Motor neuron (in vitro differentiated cells): ENCODE data around the gene ANXA7. TPM values are rescaled to one million over a fixed set of nuclear protein-coding genes. Genes with fewer than 3 reads are reported as not detected.

Source experiments
- ATAC-seq, 8 experiments: fragments of 200-7000 bp; cut with Tn5 transposase; replicated peaks in 6 of 8; 2 replicates each; pipeline ENCODE4 v1.8.0; 2021; ENCODE audit warnings: mild to moderate bottlenecking in 8 of 8, moderate library complexity in 8 of 8
- H3K27ac ChIP-seq, 2 donors: fragments of 250-450 bp; sonication (Bioruptor Pico); 2 replicates each; pipeline ENCODE4 v1.9.0; 2021; ENCODE audit warnings: antibody characterized with exemption in 2 of 2, mild to moderate bottlenecking in 2 of 2, moderate library complexity in 1 of 2
- H3K4me1 ChIP-seq, 2 donors: fragments of 250-450 bp; sonication (Bioruptor Pico); replicated peaks in 1 of 2; 2 replicates each; pipeline ENCODE4 v1.6.1; 2021; ENCODE audit warnings: antibody characterized with exemption in 2 of 2, mild to moderate bottlenecking in 2 of 2, moderate library complexity in 1 of 2
- H3K4me3 ChIP-seq, 5 donors: fragments of 250-450 bp; sonication (Bioruptor Pico); 2 replicates each; pipeline ENCODE4 v1.9.0; 2021; ENCODE audit warnings: antibody characterized with exemption in 5 of 5, mild to moderate bottlenecking in 5 of 5, moderate library complexity in 4 of 5
- WGBS, 10 experiments: fragments of 450-650 bp; shearing (Covaris generic); methylation state at CpG; one replicate each; pipeline ENCODE4 v1.0.0; 2022; 5-methylcytosine and 5-hydroxymethylcytosine counted together
- in situ Hi-C, 9 experiments: fragments of 400-800 bp; cut with MboI; loops; one replicate each; pipeline ENCODE4 v1.15.0; 2021; ENCODE audit warnings: low sequenced_read_pairs in 9 of 9, low pct_unique_long_range_greater_than_20kb in 2 of 9; ENCODE audit not compliant: unreplicated experiment in 9 of 9
- total RNA-seq, 8 experiments: library from RNA; unstranded; fragments of 300-600 nt; gene quantifications; 2 replicates each; pipeline versions ENCODE4 v1.2.3 to v1.2.4, GENCODE V29; 2022

The ANXA7 gene
- total RNA-seq, 8 experiments from 2014 or later = 18.2 to 163 (median 36.9) TPM

DNA sequence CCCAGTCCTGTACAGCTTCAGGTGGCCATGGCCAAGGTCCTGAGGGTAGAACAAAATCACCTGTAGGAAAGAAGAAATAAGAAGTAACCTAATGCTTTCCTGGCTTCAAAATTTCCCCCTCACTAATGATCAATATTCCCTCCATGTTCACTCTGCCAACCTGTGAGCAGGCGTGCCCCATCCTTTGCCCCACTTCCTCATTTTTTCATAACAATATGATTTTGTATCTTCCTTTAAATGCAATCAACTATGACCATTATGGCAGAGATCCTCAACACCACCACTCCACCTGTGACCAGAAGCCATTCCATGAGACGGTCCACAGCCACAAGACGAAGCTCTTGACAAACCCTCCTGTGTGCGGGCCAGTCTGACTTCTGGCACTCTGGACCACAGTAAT lies 12.5 kb upstream of the ANXA7 start:
- H3K27ac ChIP-seq = no peak overlapping the region
- H3K4me3 ChIP-seq = no peak overlapping the region
- H3K4me1 ChIP-seq = no peaks in the 10 kb centered on the region
- 95 to 100% (median 100%) methylated on average over 1 to 4 of the region's 4 CpGs; no CpG with 5 or more reads in 4 of the 10 experiments for WGBS, 10 experiments
- in situ Hi-C loops = no loop called here
- no peak for ATAC-seq

DNA sequence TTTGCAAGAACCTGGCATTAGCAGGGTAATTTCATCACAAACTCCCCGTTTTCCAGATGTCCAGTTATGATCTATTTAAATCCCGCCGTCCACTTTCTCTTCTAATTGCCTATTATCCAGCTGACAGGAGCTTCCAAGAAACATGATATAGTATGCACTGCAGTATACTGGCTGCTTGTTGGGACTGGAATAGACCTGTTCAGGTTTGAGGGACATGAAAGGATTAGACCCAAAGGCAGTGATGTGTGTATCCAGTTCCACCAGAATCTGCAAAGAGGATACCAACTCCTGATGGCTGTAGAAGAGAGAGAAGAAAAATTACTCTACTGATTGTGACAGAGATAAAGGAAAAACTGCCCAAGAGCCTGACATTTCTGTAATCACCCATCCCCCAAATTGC lies 10.6 kb upstream of the ANXA7 start:
- in situ Hi-C loops = no loop called here
- Histone ChIP-seq H3K4me1 (no peaks in the 10 kb centered on the region), H3K27ac (no peak overlapping the region), H3K4me3 (no peak overlapping the region)
- WGBS, 10 experiments = 80 to 100% (median 90%) methylated on average over 1 to 3 of the region's 3 CpGs; no CpG with 5 or more reads in 1 of the 10 experiments
- ATAC-seq = no peak

DNA sequence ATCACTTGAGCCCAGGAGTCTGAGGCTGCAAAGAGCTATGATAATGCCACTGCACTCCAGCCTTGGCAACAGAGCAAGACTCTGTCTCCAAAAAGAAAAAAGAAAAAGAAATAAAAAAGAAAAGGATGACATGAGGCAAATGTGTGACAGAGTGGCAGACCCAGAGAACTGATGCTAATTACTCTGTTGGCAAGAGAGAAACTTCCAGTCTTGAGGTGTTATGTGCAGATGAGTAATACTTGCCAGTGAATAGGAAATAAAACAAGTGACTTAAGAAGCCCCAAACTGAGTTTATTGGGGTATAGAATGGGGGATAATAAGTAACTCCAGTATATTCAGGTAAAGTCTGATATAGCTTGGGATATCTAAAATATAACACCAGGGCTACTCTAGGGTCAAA lies 9.5 kb upstream of the ANXA7 start:
- ATAC-seq = no peak
- in situ Hi-C loops = no loop called here
- no peak overlapping the region for H3K27ac ChIP-seq
- no peaks in the 10 kb centered on the region for H3K4me1 ChIP-seq
- no peak overlapping the region for H3K4me3 ChIP-seq

DNA sequence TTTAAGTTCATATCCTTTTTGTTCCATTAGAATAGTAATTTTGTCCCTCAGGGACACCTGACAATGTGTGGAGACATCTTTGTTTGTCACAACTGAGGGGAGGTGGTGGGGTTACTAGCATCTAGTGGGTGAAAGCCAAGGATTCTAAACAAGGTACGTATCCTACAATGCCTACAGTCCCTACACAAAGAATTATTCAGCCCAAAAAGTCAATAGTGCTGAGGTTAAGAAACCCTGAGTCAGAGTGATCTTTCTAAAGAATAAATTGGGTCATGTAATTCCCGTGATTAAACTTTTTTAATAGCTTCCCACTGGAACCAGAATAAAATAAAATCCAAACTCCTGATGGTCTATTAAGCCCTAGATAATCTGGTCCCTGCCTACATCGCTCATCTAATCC lies 2.7 kb upstream of the ANXA7 start:
- in situ Hi-C loops = no loop called here
- H3K4me3 ChIP-seq = no peak overlapping the region
- no peak for ATAC-seq
- no peak overlapping the region for H3K27ac ChIP-seq
- 63 to 100% (median 93%) methylated on average over 1 to 3 of the region's 3 CpGs; no CpG with 5 or more reads in 2 of the 10 experiments for WGBS, 10 experiments
- peaks cover 5 to 8% of the 10 kb centered on the region in 2 donors for H3K4me1 ChIP-seq

DNA sequence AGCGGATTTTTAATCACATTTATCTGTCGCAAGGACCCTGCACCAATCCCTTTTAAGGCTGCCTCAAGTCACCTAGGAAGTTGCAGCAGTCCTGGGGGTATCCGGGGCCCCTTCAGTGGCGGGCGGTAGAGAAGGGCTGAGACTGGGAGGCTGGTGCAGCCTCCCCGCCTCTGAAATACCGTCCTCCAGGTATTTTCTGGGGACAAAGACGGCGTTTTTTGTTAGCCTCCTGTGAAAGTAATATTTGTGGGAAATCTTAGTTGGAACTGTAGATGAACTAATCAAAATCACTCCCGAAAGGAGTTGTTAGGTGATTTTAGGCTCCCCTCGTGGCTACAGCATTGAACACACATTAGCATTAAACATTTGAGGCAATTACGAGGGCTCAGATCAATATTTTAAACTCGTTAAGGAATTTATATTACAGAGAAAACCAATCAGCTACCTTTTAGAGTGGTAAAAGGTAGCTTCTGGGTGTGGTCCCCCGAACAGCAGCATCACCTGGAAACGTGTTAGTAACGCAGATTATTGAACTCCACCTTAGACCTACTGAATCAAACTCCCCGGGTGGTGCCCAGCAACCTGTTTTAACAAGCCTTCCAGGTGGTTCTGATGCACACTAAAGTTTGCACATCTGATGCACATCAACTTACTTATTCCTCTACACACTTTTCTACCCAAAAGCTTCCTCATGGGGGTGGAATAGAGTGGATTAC lies 530 bp upstream of the ANXA7 start:
- 0 to 33% (median 3%) methylated on average over 1 to 7 of the region's 17 CpGs; no CpG with 5 or more reads in 2 of the 10 experiments for WGBS, 10 experiments
- Histone ChIP-seq H3K4me1 (peaks cover 5 to 8% of the 10 kb centered on the region in 2 donors), H3K4me3 (peak overlapping the region; percentile 86 to 92 (median 88)), H3K27ac (peak overlapping the region; percentile 91 to 92)
- in situ Hi-C loops = no loop called here
- peak in 2 of 8 experiments; percentile 5 to 9 for ATAC-seq

DNA sequence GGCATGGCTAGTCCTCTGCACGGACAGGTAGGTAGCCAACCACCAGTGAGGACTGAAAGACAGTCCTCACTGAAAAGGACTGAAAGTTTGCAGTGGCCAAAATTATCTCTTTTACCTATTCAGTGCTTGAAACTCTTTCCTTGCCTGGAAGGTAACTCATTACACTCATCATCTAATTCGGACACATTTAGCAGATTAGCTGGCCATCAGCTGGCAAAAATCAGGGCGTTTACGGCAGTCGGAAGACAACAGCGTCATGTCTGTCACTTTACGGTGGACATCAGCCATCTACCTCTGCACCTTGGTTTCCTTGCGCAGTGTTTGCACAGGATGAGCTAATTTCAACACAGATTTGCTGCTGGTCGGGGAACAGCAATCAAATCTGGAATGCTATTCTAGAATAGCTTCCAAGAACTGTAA lies 740 bp downstream of the ANXA7 start:
- Histone ChIP-seq H3K27ac (peak overlapping the region; percentile 91 to 92), H3K4me3 (peak overlapping the region; percentile 86 to 92 (median 88)), H3K4me1 (peaks cover 5 to 8% of the 10 kb centered on the region in 2 donors)
- WGBS, 10 experiments = 0 to 18% (median 2%) methylated on average over 1 to 9 of the region's 9 CpGs; no CpG with 5 or more reads in 1 of the 10 experiments
- in situ Hi-C loops = no loop called here
- ATAC-seq = peak; percentile 8 to 36 (median 20)

DNA sequence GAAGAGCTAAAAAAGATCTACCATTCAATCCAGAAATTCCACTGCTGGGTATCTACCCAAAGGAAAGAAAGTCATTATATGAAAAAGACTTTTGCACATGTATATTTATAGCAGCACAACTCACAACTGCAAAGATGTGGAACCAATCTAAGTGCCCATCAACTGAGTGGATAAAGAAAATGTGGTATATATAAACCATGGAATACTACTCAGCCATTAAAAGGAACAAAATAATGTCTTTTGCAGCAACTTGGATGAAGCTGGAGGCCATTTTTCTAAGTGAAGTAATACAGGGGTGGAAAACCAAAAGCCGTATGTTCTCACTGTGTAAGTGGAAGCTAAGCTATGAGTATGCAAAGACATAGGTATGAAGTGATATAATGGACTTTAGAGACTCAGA lies 3.0 kb downstream of the ANXA7 start:
- peaks cover 5 to 8% of the 10 kb centered on the region in 2 donors for H3K4me1 ChIP-seq
- in situ Hi-C loops = no loop called here
- WGBS, 10 experiments = 86 to 100% (median 100%) methylated on average over 1 of the region's 1 CpG; no CpG with 5 or more reads in 3 of the 10 experiments
- ATAC-seq = no peak
- H3K27ac ChIP-seq = no peak overlapping the region
- H3K4me3 ChIP-seq = no peak overlapping the region

DNA sequence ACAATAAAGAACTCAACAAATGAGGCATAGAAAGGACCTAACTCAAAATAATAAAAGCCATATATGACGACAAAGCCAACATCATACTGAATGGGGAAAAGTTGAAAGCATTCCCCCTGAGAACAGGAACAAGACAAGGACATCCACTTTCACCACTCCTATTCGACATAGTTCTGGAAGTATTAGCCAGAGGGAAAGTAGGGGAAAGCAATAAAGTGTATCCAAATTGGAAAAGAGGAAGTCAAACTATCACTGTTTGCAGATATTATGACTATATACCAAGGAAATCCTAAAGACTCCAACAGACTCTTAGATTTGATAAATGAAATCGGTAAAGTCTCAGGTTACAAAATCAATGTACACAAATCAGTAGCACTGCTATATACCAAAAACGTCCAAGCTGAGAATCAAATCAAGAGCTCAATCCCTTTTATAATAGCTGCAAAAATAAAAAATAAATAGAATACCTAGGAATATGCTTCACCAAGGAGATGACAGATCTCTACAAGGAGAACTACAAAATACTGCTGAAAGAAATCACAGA lies 4.8 kb downstream of the ANXA7 start:
- ATAC-seq = no peak
- WGBS, 10 experiments = 53 to 93% (median 86%) methylated on average over 2 to 4 of the region's 4 CpGs; no CpG with 5 or more reads in 1 of the 10 experiments
- in situ Hi-C loops = no loop called here
- H3K4me1 ChIP-seq = peaks cover 5% of the 10 kb centered on the region in 2 donors
- H3K4me3 ChIP-seq = no peak overlapping the region
- H3K27ac ChIP-seq = no peak overlapping the region

DNA sequence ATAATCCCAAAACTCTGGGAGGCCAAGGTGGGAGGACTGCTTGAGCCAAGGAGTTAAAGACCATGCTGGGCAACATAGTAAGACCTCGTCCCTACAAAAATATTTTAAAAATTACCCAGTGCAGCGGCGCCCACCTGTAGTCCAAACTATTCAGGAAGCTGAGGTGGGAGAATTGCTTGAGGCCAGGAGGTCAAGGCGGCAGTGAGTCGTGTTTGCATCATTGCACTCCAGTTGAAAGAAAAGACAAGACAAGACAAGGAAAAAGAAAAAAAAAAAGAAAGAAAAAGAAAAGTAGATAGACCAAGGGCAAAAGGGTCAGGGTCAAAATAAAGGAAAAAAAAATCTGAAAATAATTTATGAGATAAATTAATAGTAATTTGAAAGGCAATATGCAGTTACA lies 5.8 kb downstream of the ANXA7 start:
- no peak for ATAC-seq
- in situ Hi-C loops = no loop called here
- H3K4me1 ChIP-seq = peaks cover 5% of the 10 kb centered on the region in 2 donors
- H3K4me3 ChIP-seq = no peak overlapping the region
- no peak overlapping the region for H3K27ac ChIP-seq
- WGBS, 10 experiments = 67 to 96% (median 90%) methylated on average over 3 to 5 of the region's 5 CpGs

DNA sequence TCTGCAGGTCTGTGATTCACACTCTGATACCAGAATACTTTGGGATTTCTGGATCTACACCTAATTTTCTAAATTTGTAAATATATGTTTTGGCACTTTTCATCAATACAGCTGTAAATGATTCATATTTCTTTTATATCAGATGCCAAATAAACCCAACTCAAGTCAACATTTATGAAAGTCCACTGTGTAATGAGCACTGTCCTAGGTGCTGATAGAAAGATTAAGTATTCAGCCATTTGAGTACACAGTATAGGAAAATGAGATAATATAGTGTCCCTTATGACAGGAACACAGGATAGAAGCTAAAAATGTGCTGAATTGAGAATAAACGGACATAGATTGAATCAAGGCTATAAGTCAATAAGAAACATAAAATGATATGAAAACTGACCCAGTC lies 6.4 kb downstream of the ANXA7 start:
- ATAC-seq = no peak
- in situ Hi-C loops = no loop called here
- H3K4me3 ChIP-seq = no peak overlapping the region
- H3K4me1 ChIP-seq = peaks cover 1 to 2% of the 10 kb centered on the region in 2 donors
- 89 to 100% (median 100%) methylated on average over 1 of the region's 1 CpG; no CpG with 5 or more reads in 1 of the 10 experiments for WGBS, 10 experiments
- no peak overlapping the region for H3K27ac ChIP-seq

DNA sequence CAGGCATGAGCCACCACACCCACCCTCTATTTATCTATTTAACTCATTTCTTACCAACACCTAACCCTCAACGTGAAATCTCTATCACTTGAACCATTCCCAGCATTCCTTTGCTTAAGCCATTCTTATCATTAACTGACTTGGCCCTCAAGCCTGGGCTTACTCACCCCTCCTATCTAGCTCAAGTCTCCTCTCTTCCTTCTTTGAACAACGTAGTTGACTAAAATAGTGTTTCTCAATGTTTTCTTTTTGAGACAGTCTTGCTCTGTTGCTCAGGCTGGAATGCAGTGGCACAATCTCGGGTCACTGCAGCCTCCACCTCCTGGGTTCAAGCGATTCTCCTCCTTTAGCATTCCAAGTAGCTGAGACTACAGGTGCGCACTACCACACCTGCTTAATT lies 7.0 kb downstream of the ANXA7 start:
- 80 to 100% (median 93%) methylated on average over 1 to 4 of the region's 5 CpGs for WGBS, 10 experiments
- no peak overlapping the region for H3K27ac ChIP-seq
- H3K4me1 ChIP-seq = no peaks in the 10 kb centered on the region
- no peak for ATAC-seq
- in situ Hi-C loops = no loop called here
- H3K4me3 ChIP-seq = no peak overlapping the region

DNA sequence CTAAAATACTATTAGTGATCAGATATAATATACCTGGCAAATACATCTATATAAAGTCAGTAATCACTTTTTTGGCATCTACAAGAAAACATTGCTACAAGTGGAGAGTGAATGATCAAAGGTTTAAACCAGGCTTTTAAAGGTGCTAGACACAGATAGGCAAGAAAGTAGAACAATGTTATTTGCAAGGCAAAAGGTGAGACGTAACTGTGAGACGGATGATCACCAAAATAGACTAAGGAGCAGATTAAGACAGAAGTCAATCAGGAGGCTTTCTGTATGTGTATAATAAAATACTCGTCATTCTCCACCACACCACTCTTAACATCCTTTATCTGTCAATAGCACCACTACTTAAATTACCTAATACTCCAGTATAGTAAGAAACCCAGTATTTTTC lies 8.3 kb downstream of the ANXA7 start:
- Histone ChIP-seq H3K27ac (no peak overlapping the region), H3K4me1 (no peaks in the 10 kb centered on the region), H3K4me3 (no peak overlapping the region)
- 88 to 100% (median 100%) methylated on average over 1 to 3 of the region's 3 CpGs; no CpG with 5 or more reads in 3 of the 10 experiments for WGBS, 10 experiments
- no peak for ATAC-seq
- in situ Hi-C loops = no loop called here

DNA sequence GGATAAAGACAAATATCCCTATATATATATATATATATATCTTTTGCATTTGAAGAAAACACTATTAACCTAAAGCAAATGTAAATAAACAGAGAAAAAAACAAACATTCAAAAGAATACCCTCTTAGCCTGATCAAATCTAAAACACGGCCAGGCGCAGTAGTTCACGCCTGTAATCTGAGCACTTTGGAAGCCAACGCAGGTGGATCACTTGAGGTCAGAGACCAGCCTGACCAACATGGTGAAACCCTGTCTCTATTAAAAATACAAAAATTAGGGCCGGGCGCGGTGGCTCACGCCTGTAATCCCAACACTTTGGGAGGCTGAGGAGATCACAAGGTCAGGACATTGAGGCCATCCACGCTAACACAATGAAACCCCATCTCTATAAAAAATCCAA lies 9.2 kb downstream of the ANXA7 start:
- in situ Hi-C loops = no loop called here
- no peaks in the 10 kb centered on the region for H3K4me1 ChIP-seq
- ATAC-seq = no peak
- no peak overlapping the region for H3K27ac ChIP-seq
- H3K4me3 ChIP-seq = no peak overlapping the region
- WGBS, 10 experiments = 90 to 100% (median 97%) methylated on average over 1 to 8 of the region's 9 CpGs; no CpG with 5 or more reads in 3 of the 10 experiments

DNA sequence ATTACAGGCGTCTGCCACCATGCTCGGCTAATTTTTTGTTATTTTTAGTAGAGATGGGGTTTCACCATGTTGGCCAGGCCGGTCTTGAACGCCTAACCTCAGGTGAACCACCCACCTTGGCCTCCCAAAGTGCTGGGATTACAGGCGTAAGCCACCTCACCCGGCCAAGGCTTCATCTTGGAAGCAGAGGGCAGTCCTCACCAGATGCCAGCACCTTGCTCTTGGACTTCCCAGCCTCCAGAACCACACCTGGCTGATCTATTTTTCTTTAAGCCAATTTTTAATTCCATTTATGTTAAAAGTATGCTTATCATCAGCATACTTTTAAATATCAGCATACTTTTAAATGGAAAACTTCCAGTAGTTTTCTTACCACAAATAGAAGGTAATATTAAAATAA lies 12.2 kb downstream of the ANXA7 start:
- ATAC-seq = no peak
- WGBS, 10 experiments = 96 to 100% (median 100%) methylated on average over 1 to 5 of the region's 6 CpGs; no CpG with 5 or more reads in 7 of the 10 experiments
- Histone ChIP-seq H3K4me3 (no peak overlapping the region), H3K4me1 (no peaks in the 10 kb centered on the region), H3K27ac (no peak overlapping the region)
- in situ Hi-C loops = no loop called here
